HepG2 (cell line): Measurements from ENCODE around the gene TCEA3. TPM values are rescaled to one million over a fixed set of nuclear protein-coding genes. Genes with fewer than 3 reads are reported as not detected.

Experiments
- ATF2 ChIP-seq: sonication (generic); formaldehyde crosslinking; IDR thresholded peaks from 2 replicates; pipeline ENCODE4 v1.4.0; 2020; ENCODE audit warnings: missing genetic modification reagents
- EP300 ChIP-seq, 3 experiments: sonication (generic) in 1 of 3; formaldehyde crosslinking in 1 of 3; IDR thresholded peaks; 2 replicates each; pipeline versions ENCODE4 v1.5.1 to v1.6.1; 2011 to 2020; ENCODE audit warnings: low read depth in 2 of 3, low read length in 2 of 3, borderline replicate concordance in 1 of 3, improper control_type of control experiment in 1 of 3, mild to moderate bottlenecking in 1 of 3, missing genetic modification reagents in 1 of 3, moderate library complexity in 1 of 3
- HNF4A ChIP-seq: sonication (generic); formaldehyde crosslinking; IDR thresholded peaks from 2 replicates; pipeline ENCODE4 v1.4.0; 2020; ENCODE audit warnings: missing genetic modification reagents
- HOXA3 ChIP-seq: sonication (generic); formaldehyde crosslinking; IDR thresholded peaks from 2 replicates; pipeline ENCODE4 v1.5.0; 2020; ENCODE audit warnings: missing genetic modification reagents
- MEIS1 ChIP-seq: sonication (generic); formaldehyde crosslinking; IDR thresholded peaks from 2 replicates; pipeline ENCODE4 v1.9.0; 2021; ENCODE audit warnings: mild to moderate bottlenecking, missing genetic modification reagents, moderate library complexity, borderline replicate concordance
- NR2C2 ChIP-seq: sonication (generic); formaldehyde crosslinking; IDR thresholded peaks from 2 replicates; pipeline ENCODE4 v1.4.0; 2020; ENCODE audit warnings: missing genetic modification reagents, mild to moderate bottlenecking, moderate library complexity, borderline replicate concordance
- SAP130 ChIP-seq: IDR thresholded peaks from 2 replicates; pipeline ENCODE4 v1.6.1; 2016; ENCODE audit warnings: low read depth
- ZEB1 ChIP-seq: IDR thresholded peaks from 2 replicates; pipeline ENCODE4 v1.6.1; 2012; ENCODE audit warnings: mild to moderate bottlenecking, low read depth, inconsistent platforms; ENCODE audit not compliant: insufficient replicate concordance
- ZFP41 ChIP-seq: sonication (generic); formaldehyde crosslinking; IDR thresholded peaks from 2 replicates; pipeline ENCODE4 v1.4.0; 2020; ENCODE audit warnings: mild to moderate bottlenecking, missing genetic modification reagents, borderline replicate concordance
- ZFX ChIP-seq: sonication (generic); formaldehyde crosslinking; IDR thresholded peaks from 2 replicates; pipeline ENCODE4 v1.4.0; 2020; ENCODE audit warnings: mild to moderate bottlenecking, low read depth, missing genetic modification reagents, moderate library complexity
- ZNF17 ChIP-seq: sonication (generic); formaldehyde crosslinking; IDR thresholded peaks from 2 replicates; pipeline ENCODE4 v1.5.0; 2020; ENCODE audit warnings: mild to moderate bottlenecking, missing genetic modification reagents
- ZNF331 ChIP-seq: sonication (generic); formaldehyde crosslinking; IDR thresholded peaks from 2 replicates; pipeline ENCODE4 v1.4.0; 2020; ENCODE audit warnings: missing genetic modification reagents
- ZNF609 ChIP-seq: sonication (generic); formaldehyde crosslinking; IDR thresholded peaks from 2 replicates; pipeline ENCODE4 v1.4.0; 2020; ENCODE audit warnings: mild to moderate bottlenecking, missing genetic modification reagents, borderline replicate concordance
- ZNF784 ChIP-seq: sonication (generic); formaldehyde crosslinking; IDR thresholded peaks from 2 replicates; pipeline ENCODE4 v1.5.1; 2020; ENCODE audit warnings: missing genetic modification reagents, mild to moderate bottlenecking, borderline replicate concordance
- polyA plus RNA-seq, 8 experiments: library from polyadenylated mRNA; depleted of rRNA in 3 of 8; stranded (reverse) in 7 of 8; unstranded in 1 of 8; fragments of >200 nt; fragmentation: Illumina TruSeq in 4 of 8; extraction: Trizol in 4 of 8; gene quantifications; 2 replicates each; pipeline versions ENCODE4 v1.2.1 to v1.2.3, GENCODE V29; 2011 to 2016; ENCODE audit warnings: low read depth in 4 of 8, missing spikeins in 1 of 8, mixed read lengths in 1 of 8; ENCODE audit not compliant: insufficient read depth in 1 of 8
- total RNA-seq, 5 experiments: library from RNA; depleted of rRNA; stranded (reverse); fragments of >200 nt; fragmentation: Illumina TruSeq; extraction: Trizol; gene quantifications; 2 replicates each; pipeline ENCODE4 v1.2.3, GENCODE V29; 2016; ENCODE audit warnings: low read depth in 1 of 5
- TF ChIP-seq, protein P1 (sequence below): sonication (generic); formaldehyde crosslinking; IDR thresholded peaks from 2 replicates; pipeline ENCODE4 v1.4.0; 2020; ENCODE audit warnings: missing genetic modification reagents, borderline replicate concordance

The TCEA3 gene
- total and polyA plus RNA-seq, 2 of the 13 experiments (the other 11 are each of a cell fraction or from before 2014, with no cell fraction given), result 55.5 to 84.6 TPM

DNA sequence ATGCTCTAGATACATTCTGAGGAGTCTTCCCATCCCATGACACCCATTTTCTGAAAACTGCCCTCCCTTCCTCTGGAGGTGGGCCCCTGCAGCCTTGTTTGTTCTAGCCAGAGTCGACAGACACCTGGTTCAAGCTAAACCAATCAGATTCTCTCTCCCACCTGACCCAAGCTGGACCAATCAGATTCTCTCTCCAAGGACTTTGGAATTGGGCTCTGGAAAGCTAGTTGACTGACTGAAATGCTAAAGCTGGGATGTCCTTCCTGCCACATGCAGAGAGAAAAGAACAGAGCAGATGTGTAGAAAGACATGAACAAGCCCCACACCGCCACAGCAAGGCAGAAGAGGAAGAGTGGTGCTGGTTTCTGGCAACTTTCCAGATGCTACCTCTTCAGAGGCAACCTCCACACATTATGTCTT lies 34.8 kb upstream of the TCEA3 start (continued):
- TF ChIP-seq, protein P1, sequence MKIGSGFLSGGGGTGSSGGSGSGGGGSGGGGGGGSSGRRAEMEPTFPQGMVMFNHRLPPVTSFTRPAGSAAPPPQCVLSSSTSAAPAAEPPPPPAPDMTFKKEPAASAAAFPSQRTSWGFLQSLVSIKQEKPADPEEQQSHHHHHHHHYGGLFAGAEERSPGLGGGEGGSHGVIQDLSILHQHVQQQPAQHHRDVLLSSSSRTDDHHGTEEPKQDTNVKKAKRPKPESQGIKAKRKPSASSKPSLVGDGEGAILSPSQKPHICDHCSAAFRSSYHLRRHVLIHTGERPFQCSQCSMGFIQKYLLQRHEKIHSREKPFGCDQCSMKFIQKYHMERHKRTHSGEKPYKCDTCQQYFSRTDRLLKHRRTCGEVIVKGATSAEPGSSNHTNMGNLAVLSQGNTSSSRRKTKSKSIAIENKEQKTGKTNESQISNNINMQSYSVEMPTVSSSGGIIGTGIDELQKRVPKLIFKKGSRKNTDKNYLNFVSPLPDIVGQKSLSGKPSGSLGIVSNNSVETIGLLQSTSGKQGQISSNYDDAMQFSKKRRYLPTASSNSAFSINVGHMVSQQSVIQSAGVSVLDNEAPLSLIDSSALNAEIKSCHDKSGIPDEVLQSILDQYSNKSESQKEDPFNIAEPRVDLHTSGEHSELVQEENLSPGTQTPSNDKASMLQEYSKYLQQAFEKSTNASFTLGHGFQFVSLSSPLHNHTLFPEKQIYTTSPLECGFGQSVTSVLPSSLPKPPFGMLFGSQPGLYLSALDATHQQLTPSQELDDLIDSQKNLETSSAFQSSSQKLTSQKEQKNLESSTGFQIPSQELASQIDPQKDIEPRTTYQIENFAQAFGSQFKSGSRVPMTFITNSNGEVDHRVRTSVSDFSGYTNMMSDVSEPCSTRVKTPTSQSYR (CRISPR knock-in tag), result no peak
- TF ChIP-seq EP300 (IDR thresholded peaks at IDR 0.05; ENCODE audit: low read depth in 2 of 2, low read length in 2 of 2) (no peak), EP300 (CRISPR knock-in tag; IDR thresholded peaks at IDR 0.05; ENCODE audit: borderline replicate concordance) (no peak), HNF4A (CRISPR knock-in tag) (peak; percentile 84), SAP130 (CRISPR knock-in tag) (peak; percentile 60), ZNF17 (CRISPR knock-in tag) (no peak), HOXA3 (no peak), ZFX (CRISPR knock-in tag) (no peak; the same call in 1 of the 2 replicates), ZEB1 (peak; percentile 36), ZNF331 (CRISPR knock-in tag) (0 out of 2 replicates have a peak, but pooled peaks have one; percentile 17), ZNF784 (CRISPR knock-in tag) (no peak), NR2C2 (no peak), ZNF609 (CRISPR knock-in tag) (no peak), ZFP41 (CRISPR knock-in tag) (no peak), ATF2 (CRISPR knock-in tag) (0 out of 2 replicates have a peak, but pooled peaks have one; percentile 19), MEIS1 (CRISPR knock-in tag) (0 out of 2 replicates have a peak, but pooled peaks have one; percentile 55)
